Measurements from ENCODE around the gene KIF1A.
"Not testable (repeated sequence)": the region's sequence is repeated elsewhere in the genome, so short reads cannot be mapped to it uniquely, and the experiment has no call there.

The KIF1A gene

GRCh38 chr2:240716130-240716798 is 103.8 kb downstream of the KIF1A start:
- DNase-seq, result no peak

GRCh38 chr2:240714747-240715725 is 105.0 kb downstream of the KIF1A start:
- no peak for DNase-seq

- no peak for DNase-seq
Measured at GRCh38 chr2:240713928-240714746, 105.9 kb downstream of the KIF1A start.

GRCh38 chr2:240713071-240713927 is 106.7 kb downstream of the KIF1A start:
- no peak for DNase-seq

GRCh38 chr2:240712121-240712520 is 107.9 kb downstream of the KIF1A start:
- no peak for DNase-seq

GRCh38 chr2:240711701-240712100 is 108.3 kb downstream of the KIF1A start:
- no peak for DNase-seq

- no peak for DNase-seq
Measured at GRCh38 chr2:240711296-240711695, 108.7 kb downstream of the KIF1A start.

GRCh38 chr2:240708457-240708856 is 111.6 kb downstream of the KIF1A start:
- DNase-seq, result no peak

- DNase-seq, result no peak
Measured at GRCh38 chr2:240707821-240708220, 112.2 kb downstream of the KIF1A start.

GRCh38 chr2:240707043-240707756 is 112.8 kb downstream of the KIF1A start:
- no peak for DNase-seq

- DNase-seq, result no peak
Measured at GRCh38 chr2:240705204-240705791, 114.7 kb downstream of the KIF1A start.

- DNase-seq, result no peak
Measured at GRCh38 chr2:240704651-240705050, 115.4 kb downstream of the KIF1A start.

- no peak for DNase-seq
Measured at GRCh38 chr2:240703417-240704341, 116.3 kb downstream of the KIF1A start.

GRCh38 chr2:240702640-240703011 is 117.4 kb downstream of the KIF1A start:
- no peak for DNase-seq

- DNase-seq, result no peak
Measured at GRCh38 chr2:240701736-240702639, 118.0 kb downstream of the KIF1A start.

- no peak for DNase-seq
Measured at GRCh38 chr2:240701091-240701735, 118.8 kb downstream of the KIF1A start.

- not testable (repeated sequence) for DNase-seq
Measured at GRCh38 chr2:240700616-240701015, 119.4 kb downstream of the KIF1A start.

GRCh38 chr2:240699835-240700234 is 120.2 kb downstream of the KIF1A start:
- not testable (repeated sequence) for DNase-seq

Measured in DMS153 (cell line).